ENCODE data around the gene ADPRH.

- TF ChIP-seq CTCF (IDR thresholded peaks at IDR 0.05) (no peak), POLR2A (IDR thresholded peaks at IDR 0.05) (no peak)
These were observed 10.1 kb upstream of the ADPRH start for GRCh38 chr3:119569156-119569555.
